ENCODE results near the gene EXTL1. TPM values are rescaled to one million over a fixed set of nuclear protein-coding genes. Genes with fewer than 3 reads are reported as not detected.

EXTL1 gene
- total RNA-seq, 2 experiments from 2014 or later: not detected

GRCh38 chr1:26079178-26079563 is 57.6 kb downstream of the EXTL1 start:
- H3K36me3 Mint-ChIP-seq: no peaks in the 10 kb centered on the region
- H3K27ac Mint-ChIP-seq: no peak overlapping the region
- H3K9me3 Mint-ChIP-seq: no peaks in the 10 kb centered on the region
- H3K4me1 Mint-ChIP-seq: no peaks in the 10 kb centered on the region
- no peak overlapping the region for H3K4me3 Mint-ChIP-seq
- DNase-seq: no peak
- H3K27me3 Mint-ChIP-seq: peaks cover 20% of the 10 kb centered on the region

DNA sequence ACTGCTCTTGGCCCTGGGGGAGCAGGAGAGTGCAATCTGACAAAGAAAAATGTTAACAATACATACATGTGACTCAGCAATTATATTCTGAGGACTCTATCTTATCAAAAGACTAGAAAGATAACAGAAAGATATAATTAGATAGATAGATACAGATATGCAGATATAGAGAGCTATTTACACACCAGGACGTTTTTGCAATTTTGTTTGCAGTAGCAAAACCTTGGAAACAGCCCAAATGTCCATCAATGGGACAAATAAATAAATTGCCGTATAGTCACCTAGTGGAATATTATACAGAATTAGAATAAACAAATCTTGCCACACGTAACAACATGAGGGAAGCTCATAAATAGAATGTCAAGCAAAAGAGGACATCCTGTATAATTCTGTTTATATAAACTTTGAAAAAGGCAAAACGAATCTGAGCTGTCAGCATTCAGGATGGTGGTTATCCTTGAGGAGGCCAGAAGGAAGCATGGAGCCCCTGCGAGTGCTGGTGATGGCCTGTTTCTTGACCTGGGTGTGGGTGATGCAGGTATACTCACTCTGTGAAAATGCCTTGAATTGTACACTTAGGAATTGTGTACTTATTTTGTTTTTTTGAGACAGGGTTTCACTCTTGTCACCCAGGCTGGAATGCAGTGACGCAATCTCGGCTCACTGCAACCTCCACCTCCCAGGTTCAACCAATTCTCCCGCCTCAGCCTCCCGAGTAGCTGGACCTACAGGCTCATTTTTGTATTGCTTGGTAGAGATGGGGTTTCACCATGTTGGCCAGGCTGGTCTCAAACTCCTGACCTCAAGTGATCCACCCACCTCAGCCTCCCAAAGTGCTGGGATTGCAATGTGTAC is 58.6 kb downstream of the EXTL1 start:
- Mint-ChIP-seq H3K27ac (no peak overlapping the region), H3K4me1 (no peaks in the 10 kb centered on the region), H3K27me3 (peaks cover 28% of the 10 kb centered on the region), H3K9me3 (no peaks in the 10 kb centered on the region), H3K4me3 (no peak overlapping the region), H3K36me3 (no peaks in the 10 kb centered on the region)
- no peak for DNase-seq

- H3K4me3 Mint-ChIP-seq: no peak overlapping the region
- no peaks in the 10 kb centered on the region for H3K36me3 Mint-ChIP-seq
- H3K4me1 Mint-ChIP-seq: no peaks in the 10 kb centered on the region
- DNase-seq: no peak
- peaks cover 21% of the 10 kb centered on the region for H3K27me3 Mint-ChIP-seq
- H3K27ac Mint-ChIP-seq: no peak overlapping the region
- H3K9me3 Mint-ChIP-seq: no peaks in the 10 kb centered on the region
These were observed 59.9 kb downstream of the EXTL1 start for GRCh38 chr1:26081267-26082019.

DNA sequence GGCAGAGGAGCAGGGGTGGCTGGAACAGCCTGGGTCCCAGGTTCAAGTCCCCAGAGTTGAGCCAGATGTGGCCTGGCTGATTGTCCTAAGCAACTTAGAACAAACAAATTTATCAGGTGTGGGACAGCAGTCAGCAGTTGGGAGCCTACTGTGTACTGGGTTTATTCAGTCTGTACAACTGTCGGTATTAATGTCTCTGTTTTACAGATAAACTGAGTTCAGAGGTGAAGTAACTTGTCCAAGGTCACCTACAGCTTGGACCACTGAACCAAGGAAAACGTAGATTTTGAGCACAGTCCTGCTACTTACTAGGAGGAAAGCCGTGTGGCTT is 60.4 kb downstream of the EXTL1 start:
- DNase-seq: no peak
- Mint-ChIP-seq H3K9me3 (no peaks in the 10 kb centered on the region), H3K4me1 (no peaks in the 10 kb centered on the region), H3K36me3 (no peaks in the 10 kb centered on the region), H3K4me3 (no peak overlapping the region), H3K27ac (no peak overlapping the region), H3K27me3 (peaks cover 17% of the 10 kb centered on the region)

DNA sequence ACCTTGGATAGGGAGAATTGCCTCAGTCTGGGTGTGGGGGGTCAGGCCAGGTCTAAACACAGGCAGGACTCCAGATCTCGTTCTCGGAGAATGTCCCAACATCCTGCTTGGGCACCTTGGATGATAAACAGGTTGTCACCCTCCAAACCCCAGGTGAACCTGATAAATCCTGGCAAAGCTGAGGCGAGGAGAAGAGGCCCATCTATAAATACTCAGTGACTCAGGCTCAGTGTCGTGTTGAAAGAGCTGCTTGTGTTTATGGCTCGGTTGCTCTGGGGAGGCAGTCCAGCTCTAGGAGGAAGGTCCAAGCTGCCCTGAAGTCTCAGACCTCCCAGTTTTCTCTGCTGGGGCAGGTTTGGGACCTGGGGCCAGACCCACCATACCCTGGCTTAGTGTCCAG is 61.6 kb downstream of the EXTL1 start:
- no peak for DNase-seq
- Mint-ChIP-seq H3K4me3 (no peak overlapping the region), H3K9me3 (no peaks in the 10 kb centered on the region), H3K27ac (no peak overlapping the region), H3K27me3 (peaks cover 17% of the 10 kb centered on the region), H3K4me1 (no peaks in the 10 kb centered on the region), H3K36me3 (no peaks in the 10 kb centered on the region)

DNA sequence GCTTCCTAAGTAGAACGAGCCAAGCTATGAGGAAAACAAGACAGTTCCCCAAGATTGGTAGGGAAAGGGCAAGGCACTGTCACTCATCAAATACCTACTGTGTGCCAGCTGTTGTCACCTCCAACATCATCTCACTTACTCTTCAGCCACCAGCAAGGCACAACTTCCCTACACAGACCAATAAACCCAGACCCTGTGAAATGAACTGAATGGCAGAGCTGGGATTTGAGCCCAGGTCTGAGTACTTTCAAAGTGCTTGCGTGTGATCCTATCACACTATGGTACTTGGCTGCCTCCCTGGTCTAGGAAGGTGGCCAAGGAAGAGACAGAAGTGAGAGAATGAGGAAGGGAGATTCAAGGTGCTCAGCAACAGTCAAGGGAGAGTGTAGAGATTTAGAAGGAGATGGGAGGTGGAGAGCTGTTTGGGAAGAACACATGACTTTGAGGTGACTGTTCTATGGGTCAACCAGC is 62.6 kb downstream of the EXTL1 start:
- no peak for DNase-seq
- Mint-ChIP-seq H3K4me3 (no peak overlapping the region), H3K9me3 (no peaks in the 10 kb centered on the region), H3K27me3 (peaks cover 24% of the 10 kb centered on the region), H3K36me3 (no peaks in the 10 kb centered on the region), H3K27ac (no peak overlapping the region), H3K4me1 (no peaks in the 10 kb centered on the region)

DNA sequence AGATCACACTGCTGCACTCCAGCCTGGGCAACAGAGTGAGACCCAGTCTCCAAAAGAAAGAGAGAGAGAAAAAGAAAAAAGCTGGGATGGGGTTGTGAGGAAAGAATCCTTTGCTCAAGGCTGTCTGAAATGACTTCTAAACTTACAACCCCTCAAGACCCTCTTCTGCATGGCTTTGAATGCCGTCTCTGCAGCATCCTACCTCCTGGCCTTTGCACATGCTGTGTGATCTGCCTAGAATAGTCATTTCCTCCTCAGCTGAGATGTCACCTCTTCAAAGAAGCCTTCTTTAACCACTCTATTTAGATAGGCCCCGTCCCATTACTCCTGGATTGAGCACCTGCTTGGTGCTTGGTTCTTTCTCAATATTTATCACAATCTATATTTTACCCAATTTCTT is 63.3 kb downstream of the EXTL1 start:
- no peaks in the 10 kb centered on the region for H3K36me3 Mint-ChIP-seq

More for the DNA sequence above, 63.3 kb downstream of the EXTL1 start:
- Mint-ChIP-seq H3K4me1 (no peaks in the 10 kb centered on the region), H3K4me3 (no peak overlapping the region), H3K27ac (no peak overlapping the region), H3K27me3 (peaks cover 25% of the 10 kb centered on the region), H3K9me3 (no peaks in the 10 kb centered on the region)
- DNase-seq: no peak

Other genes starting within 250 kb of the EXTL1 start
- gene SELENON, start 221.6 kb upstream of the EXTL1 start, total RNA-seq: 10 to 100 TPM; 15.0 to 15.6 TPM
- 10 to 100 TPM; 23.3 to 23.4 TPM for gene MTFR1L, start 201.8 kb upstream of the EXTL1 start, total RNA-seq
- 10 to 100 TPM; 12.1 to 15.1 TPM for gene AUNIP, start 162.3 kb upstream of the EXTL1 start, total RNA-seq
- gene PAQR7, start 146.1 kb upstream of the EXTL1 start, total RNA-seq: 1 to 10 TPM; 8.6 to 9.2 TPM
- gene STMN1, start 115.4 kb upstream of the EXTL1 start, total RNA-seq: 100 to 1,000 TPM; 501 to 504 TPM
- gene PAFAH2, start 23.7 kb upstream of the EXTL1 start, total RNA-seq: 1 to 10 TPM; 8.6 to 8.8 TPM
- not detected for gene SLC30A2, start 24.3 kb downstream of the EXTL1 start, total RNA-seq
- gene TRIM63, start 45.9 kb downstream of the EXTL1 start, total RNA-seq: not detected
- 10 to 100 TPM; 16.3 to 17.3 TPM for gene PDIK1L, start 90.0 kb downstream of the EXTL1 start, total RNA-seq
- gene FAM110D, start 137.3 kb downstream of the EXTL1 start, total RNA-seq: not detected
- not detected for gene C1orf232, start 147.2 kb downstream of the EXTL1 start, total RNA-seq
- gene ZNF593, start 148.1 kb downstream of the EXTL1 start, total RNA-seq: 10 to 100 TPM; 90.8 to 93.3 TPM
- gene ZNF593OS, start 150.1 kb downstream of the EXTL1 start, total RNA-seq: not detected
- 1 to 10 TPM; 2.2 to 2.4 TPM for gene CNKSR1, start 155.7 kb downstream of the EXTL1 start, total RNA-seq
- not detected for gene CATSPER4, start 168.8 kb downstream of the EXTL1 start, total RNA-seq
- 10 to 100 TPM; 28.1 to 29.6 TPM for gene CEP85, start 212.4 kb downstream of the EXTL1 start, total RNA-seq

All from activated naive CD8-positive, alpha-beta T cell treated with anti-CD3 and anti-CD28 coated beads for 36 hours (primary cell).